ENCODE data around the gene POMGNT2.
A peak's percentile ranks its signal among the peaks of the same experiment; 100 is the strongest.

Gene POMGNT2

DNA sequence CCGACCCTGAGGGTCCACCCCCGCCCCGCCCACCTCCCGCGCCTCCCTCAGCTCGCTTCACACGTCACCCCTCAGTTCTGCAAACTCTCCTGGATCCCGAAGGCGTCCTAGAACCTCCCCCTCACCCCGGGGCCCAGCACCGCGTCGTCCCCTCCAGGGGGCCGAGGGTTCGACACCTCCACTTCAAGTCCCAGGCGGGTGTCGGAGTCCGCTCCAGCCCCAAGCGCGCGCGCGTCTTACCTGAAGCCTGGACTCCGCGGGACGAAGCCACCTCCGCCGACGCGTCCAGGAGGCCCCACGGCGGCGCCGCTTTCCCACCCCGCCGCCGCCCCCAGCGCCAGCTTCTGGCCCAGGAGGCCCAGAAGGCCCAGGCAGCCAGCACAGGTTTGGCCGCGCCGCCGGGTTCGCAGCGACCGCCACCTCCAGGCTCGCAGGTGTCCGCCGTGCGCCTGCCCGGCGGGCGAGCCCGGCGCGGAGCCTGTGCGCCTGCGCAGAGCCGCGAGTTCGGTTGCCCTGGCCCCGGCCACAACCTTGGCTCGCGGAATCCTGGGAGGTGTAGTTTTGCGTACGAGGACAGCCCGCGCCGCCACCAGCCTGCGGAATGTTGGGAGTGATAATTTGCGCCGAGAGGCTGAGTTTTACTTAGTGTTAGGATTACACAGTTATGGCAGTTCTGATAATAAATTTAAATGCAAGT, at the start of gene POMGNT2:
Gene POMGNT2 (minus strand): TSS at position 484 of the 697 bp plus-strand sequence. CDS start 24,648 bp downstream, outside the sequence.
- H3K27ac ChIP-seq = peak within 1 kb of the TSS; percentile 48 to 59
- H3K4me3 ChIP-seq = peak within 1 kb of the TSS; percentile 90
- no peak for TF ChIP-seq CTCF (IDR thresholded peaks at IDR 0.05)
- DNase-seq (ENCODE audit: low spot score) = peak; percentile 90

GRCh38 chr3:43154980-43155379, 49.1 kb upstream of the POMGNT2 start:
- Histone ChIP-seq H3K27ac (no peak overlapping the region), H3K4me3 (no peak overlapping the region)
- TF ChIP-seq CTCF (IDR thresholded peaks at IDR 0.05) = no peak
- DNase-seq (ENCODE audit: low spot score) = no peak

DNA sequence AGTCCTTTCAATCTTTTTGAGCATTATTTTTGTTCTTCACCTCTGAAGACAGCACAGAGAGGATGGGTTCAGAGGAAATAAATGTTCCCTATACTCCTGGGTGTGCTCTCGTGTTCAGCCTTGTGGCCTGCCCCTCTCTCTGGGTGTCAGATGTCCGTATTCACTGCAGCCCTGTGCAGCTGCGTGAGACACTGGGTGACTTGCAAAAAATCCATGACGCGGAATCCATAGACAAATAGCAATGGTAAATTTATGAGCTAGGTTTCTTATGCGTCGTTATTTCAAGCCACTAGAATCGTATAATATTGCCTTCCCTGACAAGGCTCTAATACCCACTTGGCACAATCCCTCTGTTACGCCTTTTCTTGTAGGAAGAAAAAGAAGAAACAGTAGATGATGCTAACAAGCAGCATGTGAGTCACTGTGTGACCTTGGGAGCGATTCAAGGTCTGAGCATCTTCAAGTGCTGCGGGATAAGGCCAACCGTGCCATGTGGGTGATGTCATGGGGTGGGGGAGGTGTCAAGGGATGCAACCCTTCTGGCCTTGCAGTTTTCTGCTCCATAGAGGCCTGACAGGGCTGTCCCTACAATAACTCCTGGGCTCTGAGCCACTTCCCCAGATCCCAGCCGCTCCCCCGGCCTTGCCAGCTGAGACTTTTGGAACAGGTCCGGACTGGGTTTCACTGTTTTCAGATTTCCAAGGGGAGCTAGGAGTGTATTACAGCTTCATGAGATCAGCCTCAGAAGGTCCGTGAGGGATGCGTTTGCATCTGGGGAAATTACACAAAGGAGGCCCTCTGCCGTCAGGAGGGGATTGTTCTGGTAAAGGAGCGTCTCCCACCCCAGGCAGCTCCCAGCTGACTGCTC, 47.6 kb upstream of the POMGNT2 start:
- Histone ChIP-seq H3K4me3 (no peak overlapping the region), H3K27ac (no peak overlapping the region)
- DNase-seq (ENCODE audit: low spot score) = no peak
- no peak for TF ChIP-seq CTCF (IDR thresholded peaks at IDR 0.05)

DNA sequence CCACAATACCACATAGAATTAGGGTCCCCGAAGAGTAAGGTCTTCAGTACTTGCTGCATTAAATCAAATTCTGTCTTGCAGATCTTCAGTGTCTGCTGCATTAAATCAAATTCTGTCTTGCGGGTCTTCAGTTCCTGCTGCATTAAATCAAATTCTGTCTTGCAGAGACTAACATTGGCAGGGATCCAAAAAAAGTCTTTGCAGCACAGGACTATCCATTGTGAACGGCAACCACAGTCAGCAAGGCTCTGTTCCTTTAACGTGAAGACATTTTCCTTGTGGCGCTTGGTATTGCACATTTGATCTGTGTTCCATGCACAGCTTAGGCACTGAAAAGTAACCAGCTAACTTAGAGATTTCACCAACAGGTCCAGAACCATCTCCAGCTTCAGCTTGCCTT, 46.8 kb upstream of the POMGNT2 start:
- no peak for TF ChIP-seq CTCF (IDR thresholded peaks at IDR 0.05)
- Histone ChIP-seq H3K4me3 (no peak overlapping the region), H3K27ac (no peak overlapping the region)
- DNase-seq (ENCODE audit: low spot score) = no peak

DNA sequence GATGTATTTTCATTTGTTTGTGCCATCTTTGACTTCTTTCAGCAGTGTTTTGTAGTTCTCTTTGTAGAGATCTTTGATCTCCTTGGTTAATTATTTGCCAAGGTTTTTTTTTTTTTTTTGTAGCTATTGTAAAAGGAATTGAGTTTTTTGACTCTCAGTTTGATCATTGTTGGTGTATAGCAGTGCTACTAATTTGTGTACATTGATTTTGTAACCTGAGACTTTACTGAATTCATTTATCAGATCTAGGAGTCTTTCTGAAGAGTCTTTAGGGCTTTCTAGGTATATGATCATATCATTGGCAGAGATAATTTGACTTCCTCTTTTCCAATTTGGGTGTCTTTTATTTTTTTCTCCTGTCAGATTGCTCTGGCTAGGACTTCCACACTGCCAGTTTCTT, 42.2 kb upstream of the POMGNT2 start:
- no peak overlapping the region for H3K4me3 ChIP-seq
- H3K27ac ChIP-seq = no peak overlapping the region
- DNase-seq (ENCODE audit: low spot score) = no peak
- no peak for TF ChIP-seq CTCF (IDR thresholded peaks at IDR 0.05)

GRCh38 chr3:43146599-43146998, 40.7 kb upstream of the POMGNT2 start:
- no peak for TF ChIP-seq CTCF (IDR thresholded peaks at IDR 0.05)
- Histone ChIP-seq H3K27ac (no peak overlapping the region), H3K4me3 (no peak overlapping the region)
- DNase-seq (ENCODE audit: low spot score) = no peak

Data from coronary artery (tissue), 2 donors.